SKM-1 (cell line): Measurements from ENCODE around the gene NCL.
A peak's percentile ranks its signal among the peaks of the same experiment; 100 is the strongest.
"Not testable (repeated sequence)": the region's sequence is repeated elsewhere in the genome, so short reads cannot be mapped to it uniquely, and the experiment has no call there.

Experiments used
- DNase-seq: peaks from one replicate; lab custom pipeline; 2025; ENCODE audit not compliant: unreplicated experiment; lab: John Stamatoyannopoulos, UW

The NCL gene

DNA sequence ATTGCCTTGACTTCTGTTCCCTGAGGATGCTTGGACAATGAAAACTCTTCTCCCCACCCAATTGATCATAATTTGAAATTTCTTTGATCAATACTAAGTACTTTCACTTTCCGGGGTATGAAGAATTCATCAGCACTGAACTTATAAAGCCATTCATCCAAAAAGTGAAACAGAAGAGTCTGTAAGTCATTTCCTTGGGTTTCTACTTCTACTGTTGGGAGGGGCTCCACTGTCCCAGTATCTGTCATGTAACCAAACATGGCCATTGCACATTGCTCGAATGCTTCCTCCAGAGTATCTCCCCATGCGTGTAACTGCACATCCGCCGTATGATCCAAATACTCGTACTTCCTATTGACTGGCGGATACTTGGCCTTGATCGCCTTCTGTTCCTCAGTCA is 30.3 kb downstream of the NCL start:
- no peak for DNase-seq

DNA sequence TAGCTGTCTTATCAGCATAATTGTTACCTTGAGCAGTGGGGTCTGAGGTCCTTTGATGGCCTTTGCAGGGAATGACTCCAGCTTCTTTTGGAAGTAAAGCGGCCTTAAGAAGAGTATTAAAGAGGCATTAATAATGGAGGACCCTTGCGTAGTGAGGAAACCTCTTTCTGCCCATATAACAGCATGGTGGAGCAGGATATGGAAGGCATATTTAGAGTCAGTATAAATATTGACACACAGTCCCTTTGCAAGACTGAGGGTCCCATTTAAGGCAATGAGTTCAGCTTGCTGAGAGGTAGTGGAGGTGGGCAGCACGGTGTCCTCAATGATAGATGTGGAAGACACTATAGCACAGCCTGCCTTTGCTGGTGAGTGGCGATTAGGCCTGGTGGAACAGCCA is 32.7 kb downstream of the NCL start:
- no peak for DNase-seq

DNA sequence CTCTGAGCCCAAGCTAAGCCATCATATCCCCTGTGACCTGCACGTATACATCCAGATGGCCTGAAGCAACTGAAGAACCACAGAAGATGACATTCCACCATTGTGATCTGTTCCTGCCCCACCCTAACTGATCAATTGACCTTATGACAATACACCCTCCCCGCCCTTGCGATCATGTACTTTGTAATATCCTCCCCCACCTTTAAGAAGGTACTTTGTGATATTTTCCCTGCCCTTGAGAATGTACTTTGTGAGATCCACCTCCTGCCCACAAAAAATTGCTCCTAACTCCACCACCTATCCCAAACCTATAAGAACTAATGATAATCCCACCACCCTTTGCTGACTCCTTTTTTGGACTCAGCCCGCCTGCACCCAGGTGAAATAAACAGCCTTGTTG is 33.8 kb downstream of the NCL start:
- DNase-seq = not testable (repeated sequence)

DNA sequence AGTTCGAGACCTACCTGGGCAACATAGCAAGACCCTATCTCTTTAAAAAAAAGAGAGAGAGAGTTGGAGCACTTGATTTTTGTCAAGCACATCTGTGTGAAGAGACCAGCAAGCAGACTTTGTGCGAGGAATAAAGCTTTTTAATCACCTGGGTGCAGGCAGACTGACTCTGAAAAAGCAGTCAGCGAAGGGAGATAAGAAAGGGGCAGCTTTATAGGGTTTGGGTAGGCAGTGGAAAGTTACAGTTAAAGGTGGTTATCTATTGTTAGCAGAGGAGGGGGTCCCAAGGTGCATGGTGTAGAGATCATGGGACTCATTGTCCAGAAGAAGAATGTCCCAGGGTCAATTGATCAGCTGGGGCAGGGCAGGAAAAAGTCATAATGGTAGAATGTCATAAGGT is 34.4 kb downstream of the NCL start:
- DNase-seq = no peak

DNA sequence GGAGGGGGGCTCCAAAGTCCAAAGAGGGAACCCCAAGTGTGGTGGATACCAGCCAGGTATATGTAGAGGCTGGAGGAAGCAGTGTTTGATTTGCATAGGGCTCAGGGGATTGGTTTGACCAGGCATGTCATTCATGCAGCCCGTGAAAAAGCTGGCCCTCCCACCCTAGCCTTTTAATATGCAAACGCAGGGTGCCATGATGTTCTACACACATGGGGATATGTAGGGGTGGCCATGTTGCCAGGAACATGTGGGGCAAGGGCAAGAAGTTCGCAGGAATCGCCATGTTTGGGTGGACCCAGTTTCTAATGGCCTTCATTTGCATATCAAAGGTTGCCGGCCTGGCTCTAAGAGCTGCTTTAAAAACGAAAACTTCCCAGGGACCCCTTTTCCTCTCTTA is 35.1 kb downstream of the NCL start:
- no peak for DNase-seq

DNA sequence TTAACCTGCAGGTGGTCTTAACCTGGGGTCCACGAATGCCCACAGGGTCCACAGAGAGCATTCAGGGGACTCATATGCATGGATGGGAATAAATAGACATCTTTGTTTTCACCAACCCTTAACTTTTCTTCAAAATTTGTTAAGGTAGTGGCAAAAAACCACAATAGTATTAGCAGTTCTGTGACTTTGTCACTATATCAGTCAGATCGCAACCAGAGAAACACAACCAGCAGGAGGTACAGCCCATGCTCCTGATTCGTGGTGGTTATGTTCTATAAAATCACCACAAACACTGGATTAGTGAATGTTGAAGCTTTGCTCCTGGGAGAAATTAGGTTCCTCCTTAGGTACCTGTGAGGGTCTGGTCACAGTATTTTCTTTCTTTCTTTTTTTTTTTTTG is 37.2 kb downstream of the NCL start:
- no peak for DNase-seq

DNA sequence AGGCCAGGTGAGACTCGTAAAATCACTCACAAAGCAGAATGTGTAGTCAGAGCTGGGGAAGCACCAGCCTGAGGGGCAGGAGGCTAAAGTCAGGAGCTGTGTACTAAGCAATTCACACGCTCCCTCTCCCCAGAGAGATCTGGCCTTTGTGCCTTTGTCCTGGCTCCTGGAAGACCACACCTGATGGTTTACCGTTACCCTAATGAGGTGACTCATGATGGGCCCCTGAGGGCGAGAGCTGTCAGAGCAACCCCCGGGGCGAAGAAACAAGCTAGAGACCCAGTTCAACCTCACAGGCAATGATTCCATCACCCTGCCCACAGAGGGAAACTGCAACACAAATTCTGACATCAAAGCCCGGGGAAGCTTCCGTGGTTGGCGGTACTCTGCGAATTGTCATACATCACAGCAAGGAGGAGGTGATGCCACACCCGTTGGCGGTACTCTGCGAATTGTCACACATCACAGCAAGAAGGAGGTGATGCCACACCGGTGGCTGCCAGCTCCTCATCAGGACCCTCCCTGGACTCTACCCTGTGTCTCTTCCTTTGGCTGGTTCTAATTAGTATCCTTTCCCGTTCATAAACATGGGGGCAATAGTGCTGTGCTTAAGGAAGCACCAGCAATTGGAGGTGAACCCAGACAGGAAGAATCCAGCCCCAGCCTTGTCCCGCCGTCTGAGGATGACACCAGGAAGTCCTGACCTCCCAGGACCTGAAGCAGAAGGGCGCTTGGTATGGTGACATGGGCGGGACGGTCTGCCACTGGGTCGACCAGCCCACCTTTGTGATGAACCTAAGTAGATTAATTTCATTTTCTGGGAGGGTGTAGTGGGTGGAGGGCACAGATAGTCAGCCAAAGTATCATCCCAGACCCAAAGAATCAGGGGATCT is 38.2 kb downstream of the NCL start:
- DNase-seq = no peak

DNA sequence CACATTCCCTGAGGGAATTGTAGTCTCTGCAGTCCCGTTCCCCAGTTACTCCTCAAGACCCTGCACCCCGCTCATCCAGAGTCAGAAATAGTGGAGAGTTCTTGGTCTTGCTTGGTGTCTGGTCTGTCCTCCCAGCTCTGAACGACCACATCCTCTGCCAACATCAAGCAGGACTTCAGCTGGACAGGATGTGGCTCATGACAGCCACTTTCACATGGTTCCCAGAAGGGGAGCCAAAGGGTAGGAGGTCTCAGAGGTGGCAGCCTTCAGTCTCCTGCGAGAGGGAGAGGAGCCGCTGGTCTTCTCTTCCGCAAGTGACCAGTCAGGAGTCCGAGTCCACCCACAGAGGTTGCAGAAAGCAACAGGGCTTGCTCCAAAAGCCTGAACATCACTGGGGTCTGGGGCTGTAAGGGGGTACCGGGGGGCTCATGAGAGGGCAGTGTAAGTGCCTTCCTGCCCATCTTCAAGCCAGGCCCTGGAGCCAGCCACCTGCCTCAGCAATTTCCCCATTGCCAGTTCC is 38.9 kb downstream of the NCL start:
- no peak for DNase-seq

DNA sequence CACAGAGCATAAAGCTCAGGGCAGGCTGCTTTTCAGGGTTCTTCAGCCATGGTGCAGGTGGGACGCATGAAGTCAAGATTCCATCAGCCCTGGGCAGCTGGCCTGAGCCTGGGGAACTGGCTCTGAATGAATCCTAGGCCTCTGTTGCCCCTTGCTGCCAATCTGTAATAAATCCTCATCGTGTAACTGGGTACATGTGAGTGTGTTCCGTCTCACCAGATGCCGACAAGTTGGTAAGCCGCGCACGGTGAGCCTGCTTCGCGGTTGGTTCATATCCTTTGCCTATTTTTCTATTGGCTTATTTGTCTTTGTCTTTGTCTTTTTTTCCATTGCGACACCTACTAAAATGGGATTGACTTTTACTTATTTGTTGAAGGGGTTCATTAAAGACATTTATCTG is 41.1 kb downstream of the NCL start:
- DNase-seq = no peak

DNA sequence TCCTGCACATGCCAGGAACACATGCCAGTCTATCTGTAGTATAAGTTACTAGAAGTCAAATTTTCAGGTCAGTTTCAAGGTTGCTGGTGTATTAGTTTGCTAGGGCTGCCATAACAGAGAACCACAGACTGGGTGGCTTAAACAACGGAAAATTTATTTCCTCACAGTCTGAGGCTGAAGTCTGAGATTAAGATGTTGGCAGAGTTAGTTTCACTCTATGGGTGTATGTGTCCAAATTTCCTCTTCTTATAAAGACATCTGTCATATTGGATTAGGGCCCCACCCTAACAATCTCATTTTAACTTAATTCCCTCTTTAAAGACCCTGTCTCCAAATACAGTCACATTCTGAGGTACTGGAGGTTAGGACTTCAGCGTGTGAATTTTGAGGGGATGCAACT is 42.2 kb downstream of the NCL start:
- no peak for DNase-seq

DNA sequence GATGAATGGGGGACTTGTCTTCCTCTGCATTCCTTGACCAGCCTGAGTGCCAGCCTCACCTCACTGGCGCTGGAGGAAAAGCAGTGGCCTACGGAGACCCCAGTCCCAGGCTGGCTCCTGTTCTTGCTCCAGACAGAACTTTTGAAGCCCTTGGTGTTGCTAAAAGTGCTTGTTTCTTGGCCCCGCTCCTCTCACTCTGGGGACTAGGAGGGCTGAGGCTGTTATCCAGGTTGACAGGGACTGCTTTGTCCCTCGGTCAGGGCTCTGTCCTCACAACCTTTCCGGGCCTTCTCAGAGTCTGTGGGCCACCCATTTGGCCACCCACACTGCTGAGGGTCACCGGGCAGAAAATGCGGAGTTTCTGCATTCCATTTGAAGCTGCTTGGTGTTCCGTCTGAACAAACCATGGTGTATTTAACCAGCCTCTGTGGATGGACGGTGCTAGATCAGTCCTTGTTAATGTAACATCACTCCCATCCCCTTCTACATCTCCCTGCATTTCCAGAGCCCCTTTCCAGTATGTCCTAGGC is 43.2 kb downstream of the NCL start:
- DNase-seq = no peak

DNA sequence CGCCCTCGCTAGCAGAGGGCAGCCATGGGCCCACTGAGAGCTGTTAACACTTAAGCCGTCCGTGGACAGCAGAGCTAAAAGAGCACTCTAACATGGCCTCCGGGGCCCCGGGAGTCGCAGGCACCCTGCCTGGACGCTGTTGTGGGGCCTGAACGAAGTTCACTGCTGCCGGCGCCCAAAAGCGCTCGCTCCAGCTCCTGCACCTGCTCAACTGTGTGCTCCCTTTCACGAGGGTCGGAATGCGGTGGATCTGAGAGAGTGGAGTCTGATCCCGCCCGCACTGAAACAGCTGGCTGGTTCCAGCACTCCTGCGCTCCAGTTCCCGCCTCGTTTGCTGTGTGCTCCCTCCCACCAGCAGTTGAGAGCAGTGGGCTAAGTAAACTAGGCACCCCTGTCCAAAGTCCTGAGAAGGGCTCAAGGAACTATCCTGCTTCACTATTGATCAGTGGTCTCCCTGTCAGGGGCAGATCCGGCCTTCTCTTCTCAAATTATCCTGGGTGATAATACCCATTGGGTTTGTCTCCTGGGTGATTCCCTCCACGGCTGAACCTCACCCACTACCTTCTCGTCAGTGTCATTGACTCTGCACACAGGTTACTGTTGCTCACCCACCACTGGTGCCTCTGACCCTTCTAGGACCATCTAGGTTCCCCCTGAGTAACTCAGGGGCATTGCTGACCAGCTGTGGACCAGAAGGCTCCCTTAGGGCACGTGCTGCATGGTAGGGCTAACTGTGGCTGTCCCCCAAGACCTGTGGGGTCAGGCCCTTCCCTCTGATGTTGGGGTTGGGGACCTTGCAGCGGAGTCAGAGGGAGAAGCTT is 45.3 kb downstream of the NCL start:
- DNase-seq = no peak

DNA sequence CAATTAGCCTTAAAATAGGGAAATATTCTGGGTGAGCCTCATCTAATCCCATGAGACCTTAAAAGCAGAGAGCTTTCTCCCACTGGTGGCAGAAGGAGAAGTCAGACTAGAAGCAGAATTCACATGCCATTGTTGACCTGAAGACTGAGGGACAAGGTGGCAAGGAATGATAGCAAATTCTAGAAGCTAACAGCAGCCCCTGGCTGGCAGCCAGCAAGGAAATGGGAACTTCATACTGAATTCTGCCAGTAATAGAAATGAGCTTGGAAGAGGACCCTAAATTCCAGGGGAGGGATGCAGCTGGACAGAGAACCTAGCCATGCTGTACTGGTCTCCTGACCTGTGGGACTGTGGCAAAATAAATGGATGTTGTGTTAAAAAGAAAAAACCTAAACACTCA is 49.3 kb downstream of the NCL start:
- DNase-seq = no peak

DNA sequence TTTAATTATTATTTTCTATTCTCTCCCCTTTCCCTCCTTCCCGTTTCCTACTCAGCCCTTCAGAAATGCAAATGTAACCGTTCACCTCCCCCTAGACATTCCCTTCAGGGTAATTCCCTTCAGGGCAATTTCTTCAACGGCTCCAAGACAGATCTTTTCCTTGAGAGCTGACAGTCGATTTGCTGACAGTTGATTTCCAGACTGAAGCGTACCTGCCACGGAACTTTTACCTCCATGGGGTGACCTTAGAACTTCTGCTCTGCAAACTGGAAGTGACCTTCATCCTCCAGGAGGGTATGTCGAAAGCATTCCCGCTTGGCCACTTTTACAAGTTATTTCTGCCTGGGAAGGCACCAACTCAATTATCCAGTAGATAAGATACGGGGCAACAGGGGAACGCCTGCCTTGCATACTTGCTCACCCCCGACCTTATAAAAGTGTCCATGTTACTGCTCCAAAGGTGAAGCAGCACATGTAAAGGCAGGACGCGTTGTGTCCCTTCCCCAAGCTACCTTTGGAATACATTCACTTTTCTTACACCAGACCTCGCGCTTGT is 50.3 kb downstream of the NCL start:
- DNase-seq = no peak

DNA sequence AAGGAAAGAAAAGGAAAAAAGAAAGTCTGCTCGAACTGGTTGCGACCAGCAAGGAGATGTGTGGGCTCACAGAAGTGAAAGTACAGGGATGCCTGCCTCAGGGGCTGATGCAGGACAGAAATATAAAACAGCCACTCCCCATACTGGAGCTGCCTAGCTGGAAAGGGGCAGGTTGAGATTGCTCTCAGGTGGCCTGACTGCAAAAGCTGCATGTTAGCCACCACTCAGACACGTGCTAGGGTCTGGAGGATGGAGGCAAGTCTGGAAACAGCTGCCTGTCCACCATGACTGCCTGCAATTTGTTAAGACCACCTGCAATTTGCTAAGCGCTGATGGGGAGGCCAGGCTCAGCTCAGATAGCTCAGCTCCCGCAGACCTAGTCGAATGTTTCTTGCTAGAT is 50.8 kb downstream of the NCL start:
- DNase-seq = no peak

DNA sequence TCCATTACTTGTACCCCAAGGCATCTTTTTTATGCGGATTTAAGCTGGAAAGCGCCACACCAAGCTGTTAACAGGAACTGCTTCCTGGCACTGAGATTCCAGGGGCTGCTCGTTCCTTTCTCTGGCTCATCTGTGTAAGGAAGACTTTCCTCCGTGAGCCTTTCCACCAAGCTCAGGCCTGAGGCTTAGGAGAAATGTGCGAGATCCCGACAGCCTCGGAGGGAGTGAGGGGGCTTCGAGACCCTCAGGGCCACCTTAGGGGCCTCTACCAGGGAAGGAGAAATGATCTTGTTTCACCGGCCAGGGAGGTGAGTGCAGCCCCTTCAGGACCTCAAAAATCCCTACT is 51.7 kb downstream of the NCL start:
- no peak for DNase-seq

DNA sequence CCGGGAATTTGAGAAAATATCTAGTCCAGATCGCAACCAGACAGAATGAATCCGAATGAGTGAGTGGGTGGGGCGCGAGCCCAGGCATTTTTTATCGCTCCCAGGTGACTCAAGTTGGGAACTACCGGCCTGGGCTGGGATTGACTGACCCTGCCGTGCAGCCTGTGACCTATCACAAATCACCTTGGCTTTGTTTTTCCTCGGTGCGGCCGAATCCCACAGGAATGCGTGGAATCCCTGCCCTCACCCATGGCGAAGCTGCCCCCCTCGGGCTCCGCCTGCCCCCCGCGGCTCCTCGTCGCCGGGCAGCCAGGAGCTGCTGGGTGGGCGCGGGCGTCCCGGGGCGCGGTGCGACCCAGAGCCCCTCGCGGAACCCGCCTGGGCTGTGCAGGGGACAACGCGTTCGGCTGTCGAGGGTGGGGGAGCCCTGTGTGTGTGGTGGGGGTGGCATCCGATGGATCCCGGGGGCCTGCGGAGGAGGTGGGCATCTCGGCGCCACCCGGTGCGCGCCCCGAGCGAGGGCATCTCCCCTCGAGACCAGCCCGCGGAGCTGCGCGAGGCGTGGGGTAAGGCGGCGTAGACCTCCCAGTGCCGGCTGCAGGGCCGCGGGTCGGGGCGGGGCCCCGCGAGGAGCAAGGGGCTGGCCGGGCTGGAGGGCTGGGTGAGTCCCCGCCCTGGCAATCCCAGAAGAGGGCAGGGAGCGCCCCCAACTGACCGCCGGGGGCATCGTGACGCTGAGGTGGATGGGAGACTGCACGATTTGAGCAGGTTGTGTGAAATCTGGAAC is 52.3 kb downstream of the NCL start:
- DNase-seq = peak; percentile 20

DNA sequence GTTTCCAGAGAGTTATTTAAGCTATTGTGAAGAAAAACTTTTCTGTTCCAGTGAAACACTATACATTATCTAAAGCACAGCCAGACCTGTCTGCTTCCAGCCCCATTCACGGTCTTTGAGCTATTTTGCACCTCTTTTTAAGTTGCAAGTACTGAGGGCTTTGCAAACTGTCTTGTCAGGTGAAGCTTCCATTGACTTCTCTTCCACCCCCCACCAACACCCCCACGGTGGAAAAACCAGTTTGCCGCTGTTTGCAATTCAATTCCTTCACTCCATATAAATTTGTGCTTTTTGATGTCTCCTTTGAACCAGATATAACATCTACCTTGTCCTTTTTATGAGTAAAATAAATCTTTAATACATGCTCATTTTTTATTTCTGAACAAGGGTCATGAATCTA is 53.0 kb downstream of the NCL start:
- DNase-seq = no peak

DNA sequence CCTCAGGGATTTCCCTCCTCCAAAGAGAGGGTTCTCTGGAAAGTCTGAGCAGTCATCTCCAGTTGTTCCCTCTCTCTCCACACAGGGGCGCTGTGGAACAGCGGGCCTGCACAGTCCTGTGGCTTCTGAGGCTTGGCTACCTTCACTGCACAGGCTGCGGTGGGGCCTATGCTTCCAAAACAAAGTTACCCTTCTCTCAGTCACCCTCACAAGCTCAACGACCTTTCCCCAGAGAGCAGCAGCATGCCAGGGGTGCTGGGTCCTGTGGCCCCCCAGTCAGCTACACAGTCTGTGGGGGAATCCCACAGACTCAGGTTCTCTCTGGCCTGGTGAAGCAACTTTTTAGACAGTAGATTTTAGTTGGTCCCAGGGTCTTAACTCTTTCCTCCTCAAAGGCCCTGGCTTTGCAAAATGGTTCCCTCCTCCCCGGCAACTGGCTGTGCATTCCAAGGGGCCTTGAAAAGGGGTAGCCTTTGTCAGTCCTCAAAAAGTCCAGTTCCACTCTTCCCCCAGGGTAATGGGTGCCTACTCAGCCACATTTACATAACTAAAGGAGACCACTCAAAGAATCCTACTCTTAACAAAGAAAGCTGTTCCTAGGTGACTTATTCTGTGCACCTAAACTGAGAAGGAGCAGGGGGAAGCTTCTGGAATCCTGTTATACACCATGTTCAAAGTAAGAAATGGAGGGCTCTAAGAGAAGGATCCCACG is 53.8 kb downstream of the NCL start:
- DNase-seq = no peak

DNA sequence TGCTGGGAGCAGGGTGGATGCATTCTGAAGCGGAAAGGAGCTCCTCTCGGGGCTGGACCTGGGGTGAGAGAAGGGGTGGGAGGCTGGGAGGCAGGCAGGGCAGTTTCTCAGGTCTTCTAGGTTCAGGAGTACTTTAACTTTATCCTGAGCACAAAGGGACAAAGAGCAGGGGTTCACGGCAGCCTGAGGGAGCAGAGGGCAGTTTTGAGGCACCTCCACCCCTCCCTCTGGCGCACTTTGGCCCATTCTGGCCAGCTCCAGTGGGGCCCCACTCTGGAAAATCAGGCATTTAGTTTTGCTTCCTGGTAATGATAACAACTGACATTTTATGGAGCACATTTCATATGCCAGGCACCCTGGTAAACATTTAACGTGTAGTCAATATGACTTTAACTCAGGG is 54.5 kb downstream of the NCL start:
- no peak for DNase-seq
